Forelimb muscle (tissue), 1 donor: Measurements from ENCODE around the gene NEDD4. TPM values are rescaled to one million over a fixed set of nuclear protein-coding genes. Genes with fewer than 3 reads are reported as not detected.
"Not testable (repeated sequence)": the region's sequence is repeated elsewhere in the genome, so short reads cannot be mapped to it uniquely, and the experiment has no call there.

Experiments used
- DNase-seq: peaks from one replicate; pipeline ENCODE4 v3.0.0-alpha.2; 2013; ENCODE audit warnings: low read depth
- polyA plus RNA-seq: library from polyadenylated mRNA; unstranded; fragments of 120-200 nt; gene quantifications from one replicate; pipeline ENCODE4 v1.2.1, GENCODE V29; 2013; ENCODE audit not compliant: insufficient read length

The NEDD4 gene
- polyA plus RNA-seq, 1 donor: 9.1 TPM

DNA sequence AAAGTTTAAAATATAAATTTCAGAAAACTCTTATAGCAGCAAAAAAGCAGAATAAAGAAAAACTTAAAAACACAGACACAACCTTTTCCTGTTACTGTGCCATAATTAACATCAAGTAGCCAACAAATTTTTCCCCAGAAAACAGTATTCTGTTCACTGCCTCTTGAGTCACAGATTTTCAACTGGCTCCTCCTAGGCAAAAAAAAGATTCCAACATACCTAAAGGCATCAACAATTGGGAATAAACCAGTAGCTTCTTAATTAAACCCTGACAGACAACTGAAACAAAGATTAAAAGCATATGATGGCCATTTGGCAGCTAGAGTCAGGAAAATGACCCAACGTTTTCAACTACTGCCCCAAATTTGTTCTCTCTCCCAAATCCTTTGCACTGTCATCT, 10.9 kb upstream of the NEDD4 start:
- DNase-seq: not testable (repeated sequence)

DNA sequence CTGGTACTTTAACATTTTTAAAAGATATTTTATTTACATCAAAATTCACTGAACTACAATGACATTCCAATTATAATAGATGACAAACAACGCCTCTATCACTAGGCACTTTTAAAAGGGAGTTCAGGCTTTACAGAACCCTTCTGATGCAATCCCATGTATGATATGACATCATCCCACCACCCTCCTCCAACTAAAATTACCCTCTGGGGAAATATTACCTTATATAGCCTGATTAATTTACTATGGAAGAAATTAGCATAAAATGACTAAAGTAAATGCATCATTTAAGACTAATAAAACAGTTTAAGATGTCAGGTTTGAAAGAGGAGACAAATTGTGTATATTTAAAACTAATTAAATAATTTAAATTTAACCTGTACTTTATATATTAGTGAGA, 10.4 kb upstream of the NEDD4 start:
- DNase-seq: not testable (repeated sequence)

DNA sequence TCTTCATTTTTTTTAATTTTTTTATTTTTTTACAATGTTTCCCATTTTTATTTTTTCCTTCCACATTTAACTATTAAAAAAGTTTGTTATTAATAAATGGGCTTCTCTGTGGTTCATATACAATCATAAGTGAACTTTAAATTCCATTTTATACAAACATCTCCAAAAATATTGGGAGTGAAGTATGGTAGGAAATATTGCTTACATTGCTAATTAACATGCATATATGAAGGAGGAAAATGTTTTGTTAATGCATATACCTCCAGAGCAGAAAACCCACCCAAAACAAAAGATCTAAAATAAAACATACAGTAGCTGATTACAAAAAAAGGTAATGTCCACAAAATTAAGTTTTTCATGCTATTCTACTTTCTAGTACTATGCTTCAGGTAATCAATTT, 9.9 kb upstream of the NEDD4 start:
- DNase-seq: not testable (repeated sequence)

DNA sequence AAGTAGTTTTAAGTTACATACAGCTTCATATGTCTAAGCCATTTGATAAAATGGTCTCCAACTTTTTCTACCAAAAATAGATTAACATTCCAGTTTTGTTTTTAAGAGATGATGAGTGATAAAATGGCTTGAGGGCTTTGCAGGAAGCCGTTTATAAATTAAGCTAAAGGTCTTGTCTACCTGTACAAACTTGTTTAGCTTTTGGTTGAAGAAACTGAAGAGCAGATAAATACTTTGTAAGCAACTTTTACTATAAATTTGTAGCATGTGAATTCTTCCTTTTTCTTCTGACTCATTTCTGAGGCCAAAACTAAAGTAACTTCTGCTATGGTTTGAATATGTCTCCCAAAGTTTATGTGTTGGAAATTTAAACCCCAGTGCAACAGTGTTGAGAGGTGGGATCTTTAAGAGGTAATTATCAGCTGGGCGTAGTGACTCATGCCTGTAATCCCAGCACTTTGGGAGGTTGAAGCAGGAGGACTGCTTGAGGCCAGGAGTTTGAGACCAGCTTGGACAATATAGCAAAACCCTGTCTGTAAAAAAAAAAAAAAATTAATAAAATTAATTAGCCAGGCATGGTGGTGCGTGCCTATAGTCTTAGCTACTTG, 8.2 kb upstream of the NEDD4 start:
- no peak for DNase-seq

DNA sequence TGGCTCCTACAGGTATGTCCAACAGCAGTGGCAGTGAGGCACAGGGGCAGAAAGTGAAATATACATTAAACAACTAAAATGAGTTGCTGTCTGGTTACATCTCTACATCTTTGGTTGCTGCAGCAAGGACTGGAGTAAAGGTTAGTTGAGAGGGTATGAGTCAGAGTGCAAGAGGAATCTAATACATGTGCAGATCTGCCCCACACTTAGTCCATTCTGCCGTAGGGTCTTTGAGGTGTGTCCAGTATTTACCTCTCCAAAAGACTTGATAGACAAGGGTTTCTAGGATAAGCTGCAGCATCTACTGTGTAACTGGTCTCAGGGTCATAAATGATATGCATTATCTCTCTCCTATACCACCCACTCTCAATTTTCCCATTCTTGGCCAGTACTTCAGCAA, 6.2 kb upstream of the NEDD4 start:
- no peak for DNase-seq

DNA sequence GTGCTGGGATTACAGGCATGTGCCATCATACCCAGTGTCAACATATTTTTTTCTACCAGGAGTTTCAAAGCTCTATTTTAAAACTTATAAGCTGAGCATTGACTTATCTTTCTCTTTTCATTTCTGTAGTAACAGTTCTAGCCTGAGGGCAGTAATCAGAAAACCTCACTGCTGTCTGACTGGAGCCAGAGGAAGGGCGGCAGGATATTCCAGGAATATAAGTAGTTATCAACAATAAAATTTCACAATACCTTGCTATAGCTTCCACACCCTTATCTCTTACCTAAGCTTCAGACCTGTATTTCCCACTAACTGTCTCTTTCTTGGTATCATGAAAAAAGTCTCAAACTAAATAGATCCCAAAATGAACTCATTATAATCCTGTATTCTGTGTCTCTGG, 5.1 kb upstream of the NEDD4 start:
- DNase-seq: no peak

DNA sequence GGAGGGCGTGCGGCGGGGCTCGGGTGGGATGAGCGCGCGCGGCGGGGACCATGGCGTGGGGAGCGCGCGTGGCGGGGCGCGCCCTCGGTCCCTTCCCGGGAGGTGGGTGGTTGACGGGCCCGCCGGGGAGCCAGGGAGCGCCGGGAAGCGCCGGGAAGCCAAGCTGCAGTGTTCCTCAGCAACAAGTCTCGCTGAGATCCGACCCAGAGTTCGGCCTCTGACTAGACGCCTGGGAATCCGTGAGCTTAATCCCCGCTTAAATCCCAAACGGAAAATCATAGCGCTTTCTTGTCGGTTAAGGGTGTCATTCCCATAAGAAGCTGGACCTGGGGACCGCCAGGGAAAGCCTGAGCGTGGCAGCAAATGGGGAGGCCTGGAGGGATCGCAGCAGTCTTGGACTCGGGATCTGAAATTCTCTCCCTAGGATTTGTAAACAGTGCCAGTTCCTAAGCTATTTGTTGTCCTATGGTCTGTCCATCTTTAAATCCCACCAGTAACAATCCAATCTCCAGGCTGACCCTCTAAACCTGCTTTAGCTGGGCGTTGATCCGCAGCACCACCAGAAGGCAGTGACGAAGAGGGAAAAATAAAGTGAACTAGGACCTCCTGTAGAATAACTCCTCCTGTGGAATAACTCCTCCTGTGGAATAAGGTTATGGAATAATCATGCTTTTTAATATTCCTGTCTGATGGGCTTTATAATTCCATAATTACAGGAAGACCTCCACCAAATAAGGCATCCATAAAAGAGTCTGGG, 570 bp upstream of the NEDD4 start:
- DNase-seq: peak; percentile 25

DNA sequence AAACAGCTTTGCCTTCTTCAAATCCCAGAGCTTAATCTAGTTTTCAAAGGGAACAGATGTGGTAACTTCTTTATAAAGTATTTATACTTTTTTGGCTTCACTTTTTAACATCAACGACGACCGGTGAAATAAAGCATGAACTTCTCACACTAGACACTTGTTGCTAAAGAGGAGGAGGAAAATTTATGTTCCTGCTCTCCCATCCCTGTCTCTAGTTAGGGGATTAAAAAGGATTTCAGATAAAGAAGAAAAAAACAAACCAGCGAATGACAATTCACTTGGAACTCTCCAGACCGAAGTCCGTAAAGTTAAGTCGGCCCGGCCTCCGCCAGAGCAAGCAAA, 672 bp downstream of the NEDD4 start:
- DNase-seq: no peak

DNA sequence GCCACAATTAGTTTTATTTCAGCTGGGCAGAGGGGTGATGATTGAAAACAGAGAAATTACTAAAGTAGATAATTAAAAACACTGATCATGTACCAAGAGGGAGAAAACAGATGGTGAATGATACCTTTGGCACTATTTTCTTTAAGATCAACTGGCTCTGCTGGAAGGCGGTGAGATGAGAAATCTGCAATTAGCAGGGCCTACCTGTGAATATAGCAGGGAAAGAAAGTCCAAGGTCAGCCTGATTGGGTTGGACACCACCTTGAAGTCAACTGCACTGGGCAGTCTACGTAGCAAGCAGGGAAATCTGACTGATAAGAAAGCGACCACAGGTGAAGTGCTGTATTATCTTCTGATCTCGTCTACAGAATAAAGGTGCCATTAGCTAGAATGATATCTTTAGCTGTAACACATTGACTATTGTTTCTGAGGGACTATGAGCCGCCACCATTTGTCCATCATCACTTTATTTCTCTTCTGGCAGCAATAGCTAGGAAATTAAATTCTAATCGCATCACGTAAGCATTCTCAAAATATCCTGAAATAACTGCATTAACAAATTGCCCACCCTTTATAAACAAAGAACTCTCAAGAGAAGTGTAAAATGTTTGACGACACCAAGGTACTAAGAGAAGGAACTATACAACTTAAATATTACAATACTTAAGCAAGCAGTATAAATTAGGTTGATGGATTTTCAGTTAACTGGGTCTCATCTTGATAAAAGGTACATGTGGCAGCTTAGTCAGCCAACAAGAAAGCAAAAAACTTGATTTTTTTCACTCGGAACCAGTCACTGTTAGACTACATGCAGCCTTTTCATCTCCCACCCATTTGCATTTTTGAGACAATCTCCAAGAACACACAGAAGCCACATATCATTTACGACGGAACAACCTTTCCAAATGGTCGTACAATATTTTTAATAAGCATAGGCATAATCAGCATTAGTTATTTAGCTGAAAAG, 1.3 kb downstream of the NEDD4 start:
- DNase-seq: no peak

DNA sequence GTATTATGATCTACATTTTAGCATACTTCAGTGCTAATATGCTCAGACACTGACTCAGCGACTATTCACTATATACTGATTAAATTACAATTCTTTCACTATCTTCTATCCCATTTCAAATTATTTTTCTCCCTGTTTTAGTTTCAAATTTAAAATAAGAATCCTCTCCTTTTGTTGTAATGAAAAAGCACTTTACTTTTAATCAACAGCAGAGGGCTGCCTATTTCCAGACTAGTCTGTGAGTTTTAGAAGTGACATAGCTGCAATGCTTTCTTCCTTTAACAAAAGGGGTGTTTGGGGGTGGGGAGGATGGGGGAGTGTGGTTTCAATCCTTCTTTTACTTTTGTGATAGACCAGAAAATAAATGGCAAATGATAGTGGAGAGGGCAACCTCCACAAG, 2.4 kb downstream of the NEDD4 start:
- DNase-seq: no peak

DNA sequence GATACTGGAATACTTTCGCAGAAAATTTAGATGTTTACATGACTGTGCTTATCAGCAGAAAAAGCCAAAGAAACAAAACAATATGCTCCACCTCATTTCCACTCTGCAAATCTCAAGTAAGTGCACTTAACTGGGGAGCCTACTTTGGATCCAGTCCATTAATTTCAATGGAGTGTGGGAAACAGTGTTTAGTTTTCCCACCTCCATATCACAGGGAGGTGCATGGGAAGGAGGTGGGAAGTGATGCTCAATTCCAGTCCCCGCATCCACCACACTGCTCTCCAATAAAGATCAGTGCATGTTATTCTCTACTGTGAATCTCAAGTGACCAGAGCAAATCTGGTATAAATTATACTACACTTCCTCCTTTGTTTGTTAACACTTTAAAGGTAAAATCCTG, 2.9 kb downstream of the NEDD4 start:
- no peak for DNase-seq

DNA sequence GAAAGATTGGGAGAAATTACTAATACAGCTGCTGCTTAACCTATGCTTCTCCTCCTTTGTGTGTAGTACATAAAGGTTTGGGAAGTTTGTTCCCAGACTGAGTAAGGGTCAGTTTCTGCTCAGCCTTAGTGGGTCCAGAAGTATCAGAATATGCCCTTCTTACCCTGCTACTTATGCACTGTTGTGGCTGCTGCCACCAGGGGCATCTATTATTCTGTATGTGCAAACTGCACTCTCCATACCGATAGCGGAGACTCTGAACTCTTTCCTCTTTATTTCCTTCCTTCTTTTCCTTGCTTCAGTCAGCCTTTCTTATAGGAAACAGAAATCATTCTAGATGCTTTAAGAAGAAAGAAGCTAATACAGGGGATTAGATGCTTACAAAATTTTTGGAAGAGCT, 4.0 kb downstream of the NEDD4 start:
- DNase-seq: no peak

DNA sequence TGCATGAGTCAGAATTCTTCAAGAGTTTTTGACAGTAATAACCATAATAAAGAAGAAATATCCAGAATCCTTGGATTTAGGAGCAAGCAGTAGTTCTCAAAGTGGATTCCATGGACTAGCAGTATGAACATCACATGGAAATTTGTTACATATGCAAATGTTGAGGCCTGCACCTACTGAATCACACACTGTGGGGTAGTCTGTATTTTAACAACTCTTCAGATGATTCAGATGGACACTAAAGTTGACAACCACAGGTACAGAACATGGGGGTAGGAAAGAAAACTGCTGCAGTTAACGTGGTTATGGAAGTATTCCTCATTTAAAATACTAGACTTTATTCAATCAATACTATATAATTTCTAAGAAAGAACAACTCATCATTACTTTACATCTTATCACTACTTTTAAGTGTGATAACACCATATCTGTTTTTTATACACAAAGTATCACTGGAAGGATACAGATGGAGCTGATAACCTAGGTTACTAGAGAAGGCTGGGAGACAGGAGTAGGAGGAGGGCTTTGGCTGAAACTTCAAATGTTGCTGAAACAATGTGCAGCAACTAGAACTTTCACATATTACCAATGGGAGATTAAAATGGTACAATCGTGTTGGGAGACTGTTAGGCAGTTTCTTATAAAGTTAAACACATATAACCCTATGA, 11.7 kb downstream of the NEDD4 start:
- no peak for DNase-seq

DNA sequence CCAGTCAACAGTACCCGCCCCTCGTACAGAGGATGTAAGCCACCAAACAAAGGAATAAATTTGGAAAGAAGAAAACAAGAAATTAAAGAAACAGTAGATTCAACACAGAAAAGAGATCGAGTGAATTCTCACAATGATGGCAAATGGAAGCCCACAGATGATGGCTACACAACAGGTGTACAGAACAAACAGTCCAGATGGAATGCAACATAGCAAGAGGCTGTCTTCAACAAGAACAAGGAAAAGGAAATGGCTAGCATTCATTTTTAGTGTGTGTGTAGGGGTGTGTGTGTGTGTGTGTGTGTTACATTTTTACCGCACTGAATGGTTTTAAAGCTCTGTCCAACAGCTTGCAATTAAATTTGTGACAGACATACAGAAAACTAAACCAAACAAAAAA, 12.9 kb downstream of the NEDD4 start:
- no peak for DNase-seq

DNA sequence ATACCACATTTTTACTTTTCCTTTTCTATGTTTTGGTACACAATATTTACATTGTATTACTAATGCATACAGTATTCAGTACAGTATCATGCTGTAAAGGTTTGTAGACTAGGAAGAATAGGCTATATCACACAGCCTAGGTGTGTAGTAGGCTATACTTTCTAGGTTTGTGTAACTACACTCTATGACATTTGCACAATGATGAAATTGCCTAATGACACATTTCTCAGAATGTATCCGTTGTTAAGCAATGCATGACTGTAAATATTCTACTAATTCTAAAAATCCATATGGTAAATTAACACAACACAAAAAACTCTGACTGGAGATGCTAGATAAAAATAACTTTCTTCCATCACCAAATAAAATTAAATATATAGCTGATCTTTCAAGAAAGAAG, 16.2 kb downstream of the NEDD4 start:
- DNase-seq: no peak

DNA sequence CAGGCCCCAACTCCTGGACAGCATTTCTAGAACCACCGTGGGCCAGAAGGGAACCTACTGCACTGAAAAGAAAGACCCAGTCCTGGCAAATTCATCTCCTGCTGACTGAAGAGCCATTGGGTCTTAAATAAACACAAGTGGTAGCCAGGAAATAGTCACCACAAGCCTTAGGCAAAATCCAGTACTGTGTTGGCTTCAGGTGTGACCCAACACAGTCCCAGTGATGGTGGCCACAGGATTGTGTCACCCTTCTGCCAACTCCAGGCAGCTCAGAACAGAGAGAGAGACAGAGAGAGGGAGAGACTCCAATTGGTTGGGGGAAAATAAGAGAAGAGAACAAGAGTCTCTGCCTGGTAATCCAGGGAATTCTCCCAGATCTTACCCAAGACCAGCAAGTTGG, 23.1 kb downstream of the NEDD4 start:
- no peak for DNase-seq

DNA sequence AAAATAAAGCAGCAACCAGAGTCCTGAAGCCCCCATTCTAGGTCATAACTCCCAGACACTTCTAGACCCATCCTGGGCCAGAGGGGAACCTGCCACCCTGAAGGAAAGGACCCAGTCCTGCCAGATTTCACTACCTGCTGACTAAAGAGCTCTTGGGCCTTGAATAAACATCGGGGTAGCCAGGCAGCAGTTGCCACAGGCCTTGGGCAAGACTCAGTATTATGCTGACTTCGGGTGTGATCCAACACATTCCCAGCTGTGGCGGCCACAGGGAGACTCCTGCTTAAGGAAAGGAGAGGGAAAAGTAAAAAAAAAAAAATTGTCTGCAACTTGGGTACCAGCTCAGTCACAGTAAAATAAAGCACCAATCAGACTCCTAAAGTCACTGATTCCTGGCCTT, 23.8 kb downstream of the NEDD4 start:
- DNase-seq: no peak

DNA sequence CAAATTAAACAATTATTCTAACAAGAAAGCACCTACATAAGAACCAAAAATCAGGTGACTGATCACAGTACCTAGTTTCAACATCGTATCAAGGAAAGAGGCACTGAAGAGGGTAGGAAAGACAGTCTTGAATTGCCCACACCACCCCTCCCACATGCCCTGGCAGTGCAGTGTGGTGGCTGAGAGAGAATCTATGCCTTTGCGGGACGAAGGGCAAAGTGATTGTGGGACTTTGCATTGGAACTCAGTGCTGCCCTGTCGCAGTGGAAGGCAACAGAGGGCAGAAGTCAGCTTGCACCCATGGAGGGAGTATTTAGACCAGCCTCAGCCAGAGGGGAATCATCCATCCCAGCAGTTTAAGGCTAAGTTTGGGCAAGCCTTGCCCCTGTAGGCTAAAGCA, 24.5 kb downstream of the NEDD4 start:
- DNase-seq: no peak

DNA sequence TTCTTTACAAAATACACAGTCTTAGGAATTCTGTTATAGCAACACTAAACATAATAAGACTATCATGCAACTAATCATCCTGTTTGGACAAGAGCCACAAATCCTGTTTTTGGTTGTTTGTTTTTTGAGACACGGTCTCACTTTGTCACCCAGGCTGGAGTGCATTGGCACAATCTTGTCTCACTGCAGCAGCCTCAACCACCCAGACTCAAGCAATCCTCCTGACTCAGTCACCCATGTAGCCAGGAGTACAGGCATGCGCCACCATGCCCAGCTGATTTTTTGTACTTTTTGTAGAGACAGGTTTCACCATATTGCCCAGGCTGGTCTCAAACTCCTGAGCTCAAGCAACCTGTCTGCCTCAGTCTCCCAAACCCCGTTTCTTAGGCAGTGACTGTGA, 28.3 kb downstream of the NEDD4 start:
- DNase-seq: no peak

DNA sequence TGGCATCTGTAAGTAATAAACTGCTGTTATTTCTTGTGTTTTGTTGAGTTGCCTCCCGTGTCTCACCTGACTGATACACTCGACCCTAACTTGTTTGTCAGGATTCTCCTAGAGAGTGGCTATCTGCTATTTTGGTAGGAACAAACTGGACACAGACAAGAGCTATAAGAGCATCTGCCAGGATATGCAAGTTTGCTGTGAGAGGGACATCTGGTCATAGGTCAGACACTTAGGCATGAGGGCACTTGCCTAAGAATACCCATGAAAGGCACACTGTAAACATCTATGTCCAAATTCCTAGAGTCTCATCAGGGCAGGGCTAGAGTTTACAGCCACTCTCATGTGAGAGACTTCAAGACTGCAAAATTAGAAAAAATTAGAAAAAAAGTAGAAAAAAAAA, 32.5 kb downstream of the NEDD4 start:
- no peak for DNase-seq

DNA sequence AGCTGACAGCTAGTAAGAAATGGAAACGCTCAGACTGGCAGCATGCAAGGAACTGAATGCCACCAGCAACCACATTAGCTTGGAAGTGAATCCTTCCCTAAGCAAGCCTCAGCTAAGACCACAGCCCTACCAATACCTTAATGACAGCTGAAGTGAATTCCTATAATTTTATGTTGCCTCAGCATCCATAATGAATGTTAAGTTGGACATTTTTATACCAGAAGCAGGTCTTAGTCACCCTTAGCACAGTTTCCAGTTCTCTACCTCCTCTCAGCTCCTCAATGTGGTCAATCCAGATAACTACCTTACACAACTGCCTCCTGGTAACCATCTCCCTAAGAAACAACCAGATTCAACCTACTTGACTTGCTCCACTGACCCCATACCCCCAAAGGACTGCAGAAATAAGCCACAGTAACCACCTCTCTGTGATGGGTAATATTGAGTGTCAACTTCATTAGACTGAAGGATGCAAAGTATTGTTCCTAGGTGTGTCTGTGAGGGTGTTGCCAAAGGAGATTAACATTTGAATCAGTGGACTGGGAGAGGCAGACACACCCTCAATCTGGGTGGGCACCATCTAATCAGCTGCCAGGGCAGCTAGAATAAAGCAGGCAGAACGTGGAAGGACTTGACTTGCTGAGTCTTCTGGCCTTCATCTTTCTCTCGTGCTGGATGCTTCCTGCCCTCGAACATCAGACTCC, 33.5 kb downstream of the NEDD4 start:
- no peak for DNase-seq

DNA sequence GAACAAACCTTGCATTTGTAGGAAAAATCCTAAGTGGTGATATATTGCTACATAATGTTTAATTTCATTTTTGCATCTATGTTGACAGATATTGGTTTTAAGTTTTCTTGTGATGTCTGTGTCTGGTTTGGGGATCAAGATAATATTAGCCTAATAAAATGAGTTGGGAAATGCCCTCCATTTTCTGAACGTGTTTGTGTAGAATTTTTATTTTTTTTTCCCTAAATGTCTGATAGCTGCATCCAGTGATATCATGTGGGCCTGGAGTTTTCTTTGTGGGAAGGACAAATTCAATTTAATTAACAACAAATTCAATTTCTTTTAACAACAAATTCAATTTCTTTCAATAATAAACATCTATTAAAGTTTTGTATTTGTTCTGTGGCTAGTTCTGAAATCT, 35.1 kb downstream of the NEDD4 start:
- no peak for DNase-seq
